ENCODE data around the gene DUSP22. TPM values are rescaled to one million over a fixed set of nuclear protein-coding genes. Genes with fewer than 3 reads are reported as not detected.

The DUSP22 gene
- total and polyA plus RNA-seq, 9 of the 15 experiments (the other 6 are each of a cell fraction or from before 2014, with no cell fraction given) = 9.3 to 19.4 (median 11.8) TPM

DNA sequence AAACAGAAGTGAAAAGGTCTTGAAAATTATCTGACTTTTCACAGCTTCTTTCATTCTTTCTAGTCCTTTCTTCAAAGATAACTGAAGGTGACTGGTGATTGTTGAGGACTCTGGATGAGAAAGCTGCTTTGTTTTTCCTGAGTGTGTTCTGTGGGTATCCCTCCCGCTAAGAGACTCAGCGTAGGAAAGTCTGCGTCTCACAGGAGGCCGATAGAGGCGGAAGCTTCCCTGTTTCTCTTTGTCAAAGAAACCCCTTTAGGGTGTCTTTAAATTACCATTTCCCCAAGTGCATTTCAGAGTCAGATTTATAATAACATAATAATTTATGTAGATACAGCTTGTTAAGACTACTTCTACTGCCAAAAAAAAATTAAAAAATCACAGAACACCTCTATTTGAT is 68.1 kb downstream of the DUSP22 start:
- no TSS peak for BruUV-seq (replicated peaks)
- POLR2A ChIA-PET = interaction anchor here (0.9 to 1.5 kb wide), 3 partner anchors 11 to 38 kb away, joined by 3 to 4 read pairs (median 3); no protein-coding TSS in a partner anchor
- H4K20me1 ChIP-seq (replicated peaks; ENCODE audit: control insufficient read depth, insufficient read depth, low read length) = peaks cover 4% of the 10 kb centered on the region
- intact Hi-C loops (cut with micrococcal nuclease) (loop anchor here (5.0 kb wide), 1 partner anchor 143 kb away; no protein-coding TSS in a partner anchor), in situ Hi-C loops (cut with MboI) (no loop called here)
- H3K9ac ChIP-seq (ENCODE audit: insufficient read depth in 1 of 2, low read depth in 2 of 2, low read length in 2 of 2) = no peak overlapping the region
- H3K9me1 ChIP-seq (ENCODE audit: control insufficient read depth, insufficient read depth, low read length) = no peaks in the 10 kb centered on the region
- no peaks in the 10 kb centered on the region for H3K36me3 ChIP-seq (ENCODE audit: control insufficient read depth, insufficient read depth, low read length)
- no peak for DNase-seq (ENCODE audit: extremely low read depth in 1 of 4, low spot score in 3 of 4)
- H3K27me3 ChIP-seq (ENCODE audit: control insufficient read depth in 2 of 2, insufficient read depth in 2 of 2, low read length in 2 of 2) = peaks cover 64 to 84% of the 10 kb centered on the region in 2 experiments
- no peak overlapping the region for H3K27ac ChIP-seq (ENCODE audit: extremely low read depth, low read depth, low read length)
- 0 out of 5 replicates have a peak, but pooled peaks cover 0 to 2% of the 10 kb centered on the region in 2 experiments for H3K4me1 ChIP-seq (replicated peaks in 1 of 2; ENCODE audit: control insufficient read depth in 2 of 2, insufficient read depth in 2 of 2, low read length in 2 of 2)
- no peak for FAIRE-seq
- TF ChIP-seq, protein P1, sequence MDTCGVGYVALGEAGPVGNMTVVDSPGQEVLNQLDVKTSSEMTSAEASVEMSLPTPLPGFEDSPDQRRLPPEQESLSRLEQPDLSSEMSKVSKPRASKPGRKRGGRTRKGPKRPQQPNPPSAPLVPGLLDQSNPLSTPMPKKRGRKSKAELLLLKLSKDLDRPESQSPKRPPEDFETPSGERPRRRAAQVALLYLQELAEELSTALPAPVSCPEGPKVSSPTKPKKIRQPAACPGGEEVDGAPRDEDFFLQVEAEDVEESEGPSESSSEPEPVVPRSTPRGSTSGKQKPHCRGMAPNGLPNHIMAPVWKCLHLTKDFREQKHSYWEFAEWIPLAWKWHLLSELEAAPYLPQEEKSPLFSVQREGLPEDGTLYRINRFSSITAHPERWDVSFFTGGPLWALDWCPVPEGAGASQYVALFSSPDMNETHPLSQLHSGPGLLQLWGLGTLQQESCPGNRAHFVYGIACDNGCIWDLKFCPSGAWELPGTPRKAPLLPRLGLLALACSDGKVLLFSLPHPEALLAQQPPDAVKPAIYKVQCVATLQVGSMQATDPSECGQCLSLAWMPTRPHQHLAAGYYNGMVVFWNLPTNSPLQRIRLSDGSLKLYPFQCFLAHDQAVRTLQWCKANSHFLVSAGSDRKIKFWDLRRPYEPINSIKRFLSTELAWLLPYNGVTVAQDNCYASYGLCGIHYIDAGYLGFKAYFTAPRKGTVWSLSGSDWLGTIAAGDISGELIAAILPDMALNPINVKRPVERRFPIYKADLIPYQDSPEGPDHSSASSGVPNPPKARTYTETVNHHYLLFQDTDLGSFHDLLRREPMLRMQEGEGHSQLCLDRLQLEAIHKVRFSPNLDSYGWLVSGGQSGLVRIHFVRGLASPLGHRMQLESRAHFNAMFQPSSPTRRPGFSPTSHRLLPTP (IDR thresholded peaks at IDR 0.05; ENCODE audit: borderline replicate concordance, extremely low read depth, insufficient read length) = no peak
- no peak for TF ChIP-seq SMAD3 (CRISPR knock-in tag; conservative IDR thresholded peaks at IDR 0.05)
- TF ChIP-seq ZNF584 (CRISPR knock-in tag; IDR thresholded peaks at IDR 0.05; ENCODE audit: low read depth) = no peak
- TF ChIP-seq, protein P2, sequence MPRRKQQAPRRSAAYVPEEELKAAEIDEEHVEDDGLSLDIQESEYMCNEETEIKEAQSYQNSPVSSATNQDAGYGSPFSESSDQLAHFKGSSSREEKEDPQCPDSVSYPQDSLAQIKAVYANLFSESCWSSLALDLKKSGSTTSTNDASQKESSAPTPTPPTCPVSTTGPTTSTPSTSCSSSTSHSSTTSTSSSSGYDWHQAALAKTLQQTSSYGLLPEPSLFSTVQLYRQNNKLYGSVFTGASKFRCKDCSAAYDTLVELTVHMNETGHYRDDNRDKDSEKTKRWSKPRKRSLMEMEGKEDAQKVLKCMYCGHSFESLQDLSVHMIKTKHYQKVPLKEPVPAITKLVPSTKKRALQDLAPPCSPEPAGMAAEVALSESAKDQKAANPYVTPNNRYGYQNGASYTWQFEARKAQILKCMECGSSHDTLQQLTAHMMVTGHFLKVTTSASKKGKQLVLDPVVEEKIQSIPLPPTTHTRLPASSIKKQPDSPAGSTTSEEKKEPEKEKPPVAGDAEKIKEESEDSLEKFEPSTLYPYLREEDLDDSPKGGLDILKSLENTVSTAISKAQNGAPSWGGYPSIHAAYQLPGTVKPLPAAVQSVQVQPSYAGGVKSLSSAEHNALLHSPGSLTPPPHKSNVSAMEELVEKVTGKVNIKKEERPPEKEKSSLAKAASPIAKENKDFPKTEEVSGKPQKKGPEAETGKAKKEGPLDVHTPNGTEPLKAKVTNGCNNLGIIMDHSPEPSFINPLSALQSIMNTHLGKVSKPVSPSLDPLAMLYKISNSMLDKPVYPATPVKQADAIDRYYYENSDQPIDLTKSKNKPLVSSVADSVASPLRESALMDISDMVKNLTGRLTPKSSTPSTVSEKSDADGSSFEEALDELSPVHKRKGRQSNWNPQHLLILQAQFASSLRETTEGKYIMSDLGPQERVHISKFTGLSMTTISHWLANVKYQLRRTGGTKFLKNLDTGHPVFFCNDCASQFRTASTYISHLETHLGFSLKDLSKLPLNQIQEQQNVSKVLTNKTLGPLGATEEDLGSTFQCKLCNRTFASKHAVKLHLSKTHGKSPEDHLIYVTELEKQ (CRISPR knock-in tag; IDR thresholded peaks at IDR 0.05) = no peak
- TF ChIP-seq HMG20A (CRISPR knock-in tag; conservative IDR thresholded peaks at IDR 0.05) = no peak
- no peak overlapping the region for H3K4me2 ChIP-seq (ENCODE audit: insufficient read depth, low read length)
- H3K4me3 ChIP-seq = no peak overlapping the region
- WGBS (ENCODE audit: insufficient coverage, low coverage, missing lambda C conversion rate) = 6% methylated on average over 5 of the region's 5 CpGs
- no peak for ATAC-seq
- CTCF ChIA-PET (ENCODE audit: low intra/inter-chr PET ratio) = no interaction called here
- no peak overlapping the region for H2AFZ ChIP-seq (ENCODE audit: low read depth, low read length)
- no peaks in the 10 kb centered on the region for H3K79me2 ChIP-seq (ENCODE audit: control insufficient read depth, insufficient read depth, low read length)
- H3K9me3 ChIP-seq (replicated peaks; ENCODE audit: control insufficient read depth, insufficient read depth, low read depth, low read length) = no peaks in the 10 kb centered on the region
